ENCODE data around the gene ALS2CL.

The ALS2CL gene

DNA sequence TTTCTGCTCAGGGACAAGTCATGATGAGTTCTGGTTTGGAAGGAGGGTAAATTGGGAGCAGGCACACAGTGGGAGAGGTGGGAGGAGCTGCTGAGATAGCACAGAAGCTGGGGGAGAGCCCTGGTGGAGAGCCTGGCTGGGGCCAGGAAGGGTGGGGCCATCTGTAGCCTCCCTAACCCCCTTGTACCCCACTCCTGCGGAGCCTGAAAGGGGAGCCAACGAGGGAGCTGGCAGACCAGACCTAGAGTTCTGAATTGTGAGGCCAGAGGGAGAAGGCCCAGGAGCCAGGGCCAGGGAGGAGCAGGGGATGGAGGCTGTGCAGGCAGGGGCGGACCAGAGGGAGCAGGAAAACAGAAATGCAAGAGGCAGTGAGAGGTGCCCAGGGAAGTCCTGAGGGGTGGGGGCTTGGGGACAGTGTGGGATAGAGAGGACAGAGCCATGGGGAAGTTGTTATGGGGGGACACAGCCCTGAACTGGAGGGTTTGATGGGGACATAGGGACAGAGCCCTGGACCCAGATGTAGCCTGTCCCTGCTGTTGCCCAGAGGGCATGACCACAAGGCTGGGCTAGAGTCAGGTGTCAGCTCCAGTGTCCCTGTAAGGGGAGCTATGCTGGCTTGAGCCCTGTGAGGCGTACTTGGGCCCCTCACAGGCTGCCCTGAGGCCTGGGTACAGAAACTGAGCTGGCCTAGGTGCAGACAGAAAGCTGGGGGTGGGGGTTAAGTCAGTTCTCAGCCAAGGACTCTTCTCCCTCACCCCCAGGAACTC lies 8.9 kb upstream of the ALS2CL start:
- no peak for DNase-seq (ENCODE audit: low read depth in 2 of 2)

DNA sequence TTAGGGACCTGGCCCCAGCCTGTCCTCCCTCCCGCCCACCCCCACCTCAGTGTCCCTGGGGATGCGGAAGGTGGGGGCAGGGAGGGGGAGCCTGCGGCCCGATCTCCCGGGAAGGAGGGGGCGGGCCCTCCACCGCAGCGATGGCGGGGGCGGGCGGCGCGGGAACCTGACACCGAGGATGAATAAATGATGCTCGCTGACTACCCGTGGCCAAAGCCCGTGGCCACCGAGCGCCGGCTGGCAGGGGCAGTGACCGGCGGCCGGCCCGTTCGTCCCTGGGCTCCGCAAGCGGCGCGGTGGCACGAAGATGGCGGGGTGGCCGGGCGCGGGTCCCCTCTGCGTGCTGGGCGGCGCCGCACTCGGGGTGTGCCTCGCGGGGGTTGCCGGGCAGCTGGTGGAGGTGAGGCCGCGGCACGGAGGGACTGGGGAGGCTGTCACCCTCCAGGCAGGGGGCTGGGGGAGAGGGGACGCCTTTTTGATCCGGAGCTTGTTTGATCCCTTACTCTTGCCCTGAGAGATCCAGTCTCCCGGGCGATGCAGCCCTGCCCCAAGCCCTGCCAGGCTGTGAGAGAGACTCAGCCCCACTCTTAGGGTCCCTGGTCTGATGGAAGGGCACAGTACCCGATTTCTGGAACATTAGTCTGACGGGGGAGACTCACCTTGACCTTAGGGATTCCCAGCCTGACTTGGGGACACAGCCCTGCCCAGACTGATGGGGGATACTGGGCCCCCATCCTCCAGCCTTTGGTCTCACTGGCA lies 7.9 kb upstream of the ALS2CL start, which contains the start of gene TMIE:
TMIE (plus strand) TSS at position 212 of the 759 bp plus-strand sequence; CDS start at position 308, 96 bp downstream.
- no peak for DNase-seq (ENCODE audit: low read depth in 2 of 2)

DNA sequence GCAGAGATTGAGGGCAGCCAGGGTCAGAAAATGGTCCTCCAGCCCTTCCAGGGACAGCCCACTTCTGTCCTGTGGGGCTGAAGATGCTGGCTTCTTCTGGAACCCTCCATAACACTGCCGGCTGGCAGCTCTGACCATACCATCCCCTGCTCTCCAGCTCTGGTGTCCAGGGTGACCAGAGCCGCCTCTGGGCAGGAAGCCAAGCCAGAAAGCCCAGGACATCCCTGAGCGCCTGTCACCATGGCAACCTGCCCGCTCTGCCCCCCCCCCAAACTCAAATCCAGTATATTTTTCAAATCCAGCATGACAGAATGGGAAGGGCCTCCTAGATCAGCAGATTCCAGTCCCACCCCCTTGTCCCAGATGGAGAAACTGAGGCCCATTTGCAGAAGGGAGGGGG lies 7.3 kb upstream of the ALS2CL start:
- DNase-seq (ENCODE audit: low read depth in 2 of 2): no peak

DNA sequence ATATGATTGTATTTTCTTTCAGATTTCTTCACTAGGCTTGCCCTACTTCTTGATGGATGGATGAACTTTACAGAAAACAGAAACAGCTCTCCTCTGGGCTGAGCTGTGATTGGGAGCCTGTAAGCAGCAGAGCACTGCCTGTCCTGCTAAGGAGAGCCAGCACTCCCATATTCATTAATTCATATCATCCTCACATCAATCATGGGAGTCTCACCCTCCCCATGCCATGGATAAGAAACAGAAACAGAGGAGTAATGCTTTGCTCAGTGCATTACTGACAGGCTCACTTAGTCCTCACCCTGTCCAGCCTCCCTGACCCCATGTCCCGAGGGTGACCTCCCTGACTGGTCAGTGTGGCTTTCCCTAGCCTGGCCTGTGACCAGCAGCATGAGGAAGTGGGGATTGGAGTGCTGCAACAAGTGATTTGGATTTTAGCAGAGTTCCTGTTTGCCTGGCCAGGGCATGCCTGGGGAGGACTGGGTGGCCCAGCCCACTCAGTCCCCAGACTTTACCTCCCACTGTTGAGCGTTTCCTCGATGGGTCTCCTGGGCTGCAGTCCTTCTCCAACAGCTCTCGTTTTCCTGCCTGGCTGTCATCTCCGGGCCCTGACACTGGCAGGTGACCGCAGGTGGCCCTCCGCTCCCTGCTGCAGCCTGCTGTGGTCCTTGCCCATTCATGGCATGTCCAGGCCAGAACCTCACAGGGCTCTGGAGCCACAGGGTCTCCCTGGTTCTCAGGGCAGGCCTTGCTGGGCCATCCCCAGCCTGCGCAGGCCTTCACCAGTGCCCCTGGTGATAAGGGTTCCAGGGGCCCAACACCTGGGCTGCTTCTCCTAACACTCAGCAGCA lies 6.4 kb upstream of the ALS2CL start:
- no peak for DNase-seq (ENCODE audit: low read depth in 2 of 2)

DNA sequence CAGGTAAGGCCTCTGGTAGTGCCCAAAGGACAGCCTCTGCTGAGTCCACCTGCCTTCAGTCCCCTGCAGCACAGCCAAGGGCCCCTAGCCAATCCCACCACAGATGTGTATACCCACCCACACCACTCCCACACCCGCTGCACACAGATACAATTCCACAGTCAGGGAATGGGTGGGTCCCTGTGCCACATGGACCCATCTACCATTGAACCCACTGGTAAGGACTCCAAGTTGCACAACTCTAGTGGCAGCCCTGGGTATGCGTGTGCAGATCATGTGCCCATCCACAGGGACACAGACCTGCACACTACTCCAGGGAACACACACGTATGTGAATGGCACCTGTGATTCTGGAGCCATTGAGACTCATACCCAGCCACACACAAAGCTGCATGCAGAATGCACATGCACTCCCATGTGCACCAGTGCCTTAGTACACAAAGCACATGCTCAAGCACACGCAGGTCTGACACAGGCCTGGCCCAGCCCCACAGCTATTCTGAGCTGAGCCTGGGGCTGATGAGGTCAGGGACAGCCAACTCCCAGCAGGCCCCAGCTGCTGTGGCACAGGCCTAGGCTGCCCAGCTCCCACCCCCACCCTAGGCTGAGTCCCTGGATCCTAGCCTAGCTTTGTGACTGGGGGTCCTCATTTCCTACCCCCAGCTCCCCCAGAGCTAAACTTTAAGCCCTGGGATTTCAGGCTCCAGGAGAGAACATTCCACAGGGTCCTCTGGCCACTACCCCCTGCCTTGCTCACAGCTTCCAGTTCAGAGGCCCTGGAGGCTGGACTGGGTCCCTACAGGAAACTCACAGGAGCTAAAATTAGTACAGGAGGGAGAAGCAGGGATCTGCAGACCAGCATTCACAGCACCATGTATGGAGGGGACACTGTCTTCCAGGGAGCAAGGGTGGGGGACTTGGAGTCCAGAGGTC lies 2.7 kb upstream of the ALS2CL start:
- DNase-seq (ENCODE audit: low read depth in 2 of 2): no peak

DNA sequence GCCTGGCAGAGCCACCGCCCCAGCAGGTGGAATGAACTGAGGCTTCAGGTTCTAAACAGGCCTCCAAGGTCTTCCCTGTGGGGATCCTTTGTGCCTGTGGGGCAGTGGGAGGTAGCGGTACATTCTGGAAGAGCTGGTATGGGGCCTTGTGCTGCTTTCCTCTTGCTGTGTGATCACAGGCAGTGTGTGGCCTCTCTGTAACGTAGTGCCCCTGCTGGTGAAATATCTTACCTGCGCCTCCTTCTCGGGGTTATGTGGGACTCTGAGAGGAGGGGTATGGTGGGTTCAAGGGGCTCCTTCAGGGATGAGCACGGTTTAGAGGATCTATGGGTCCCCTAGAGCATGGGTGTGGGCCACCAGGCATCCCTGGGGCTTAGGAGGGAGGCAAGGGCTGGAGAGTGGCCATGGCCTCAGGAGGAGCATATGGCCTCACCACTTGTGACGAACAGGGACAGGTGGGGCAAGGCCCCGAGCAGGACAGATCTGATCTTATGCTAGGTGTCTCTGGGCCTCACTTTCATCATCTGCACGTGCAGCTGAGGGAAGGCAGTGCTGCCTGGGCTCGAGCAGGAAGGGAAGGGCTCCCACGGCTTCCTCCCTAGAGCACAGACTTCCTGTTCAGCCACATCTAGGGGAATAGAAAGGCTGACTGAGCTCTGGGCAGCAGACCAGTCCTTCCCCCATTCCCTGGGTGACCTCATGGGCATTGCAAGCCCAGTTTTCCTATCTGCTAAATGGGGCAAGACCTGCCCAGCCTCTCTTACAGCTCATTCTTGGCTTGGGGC lies 1.9 kb upstream of the ALS2CL start:
- no peak for DNase-seq (ENCODE audit: low read depth in 2 of 2)

DNA sequence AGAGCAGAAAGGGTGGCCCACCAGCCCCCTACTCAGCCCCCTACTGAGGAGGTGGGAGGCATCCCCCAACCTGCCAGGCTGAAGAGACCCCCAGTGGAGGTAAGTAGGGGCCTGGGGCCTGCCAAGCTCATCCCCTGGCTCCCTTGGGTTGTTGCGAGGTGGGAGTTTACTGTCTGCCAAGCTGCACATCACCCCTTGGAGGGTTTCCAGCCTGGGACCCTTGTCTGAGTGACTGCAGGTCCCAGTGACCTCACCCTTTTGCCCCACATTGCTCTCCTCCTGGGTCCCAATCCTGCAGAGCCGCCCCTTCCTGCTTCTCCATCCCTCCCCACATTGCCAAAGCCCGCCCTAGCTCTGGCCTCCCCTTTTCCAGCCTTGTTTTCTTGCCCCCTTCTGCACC lies 1.0 kb upstream of the ALS2CL start:
- DNase-seq (ENCODE audit: low read depth in 2 of 2): no peak

DNA sequence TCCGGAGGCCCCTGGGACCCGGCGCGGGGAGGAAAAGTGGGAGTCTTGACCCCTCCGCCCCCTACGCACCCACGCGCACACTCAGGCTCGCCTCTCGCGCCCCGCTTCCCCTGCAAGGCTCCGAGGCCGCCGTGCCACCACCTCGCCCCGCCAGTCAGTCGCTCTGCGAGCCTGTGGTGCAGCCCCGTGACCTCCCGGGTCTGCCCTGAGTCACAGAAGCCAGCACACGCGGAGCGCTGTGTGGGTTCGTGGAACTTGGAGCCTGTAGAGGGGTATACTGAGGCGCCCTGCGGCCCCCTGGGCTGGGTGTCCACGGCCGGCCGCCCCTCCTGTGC lies 380 bp upstream of the ALS2CL start:
- DNase-seq (ENCODE audit: low read depth in 2 of 2): no peak

DNA sequence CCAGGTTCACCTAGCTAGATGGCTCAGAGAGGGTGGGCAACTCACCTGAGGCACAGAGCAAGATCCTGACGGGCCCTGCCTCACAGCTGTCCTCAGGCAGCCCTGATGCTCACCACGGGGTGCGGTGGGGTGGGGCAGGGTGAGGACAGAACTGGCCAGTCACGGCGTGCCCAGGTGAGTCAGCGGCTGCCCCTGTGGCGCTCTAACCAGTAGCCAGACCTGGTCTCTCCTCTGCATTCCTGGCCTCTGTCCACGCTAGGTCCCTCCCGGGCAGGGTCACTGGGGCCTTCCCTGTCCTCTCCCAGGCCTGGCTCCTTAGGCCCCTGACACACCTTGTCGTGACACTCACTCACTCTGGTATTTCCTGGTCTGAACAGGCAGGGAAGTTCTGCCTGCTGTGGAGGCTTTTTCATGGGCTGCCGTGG lies 901 bp downstream of the ALS2CL start:
- no peak for DNase-seq (ENCODE audit: low read depth in 2 of 2)

DNA sequence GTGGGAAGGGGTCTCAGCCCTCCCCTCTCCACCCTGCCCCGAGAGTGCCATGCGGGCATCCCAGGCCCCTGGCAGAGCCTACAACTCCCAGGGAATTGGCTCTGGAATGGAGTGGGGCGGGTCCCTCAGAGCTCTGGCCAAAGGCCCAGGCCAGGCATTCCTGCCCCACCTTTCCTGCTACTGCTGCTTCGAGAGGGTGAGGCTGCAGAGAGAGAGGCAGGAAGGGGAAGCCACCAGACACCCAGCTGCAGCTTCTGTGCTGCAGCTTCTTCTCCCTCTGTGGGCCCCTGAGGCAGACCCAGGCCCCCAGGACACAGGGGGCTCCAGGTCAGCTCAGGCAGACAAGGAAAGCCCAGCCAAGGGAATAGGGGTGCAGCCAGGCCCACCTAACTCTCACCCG lies 2.7 kb downstream of the ALS2CL start:
- DNase-seq (ENCODE audit: low read depth in 2 of 2): no peak

DNA sequence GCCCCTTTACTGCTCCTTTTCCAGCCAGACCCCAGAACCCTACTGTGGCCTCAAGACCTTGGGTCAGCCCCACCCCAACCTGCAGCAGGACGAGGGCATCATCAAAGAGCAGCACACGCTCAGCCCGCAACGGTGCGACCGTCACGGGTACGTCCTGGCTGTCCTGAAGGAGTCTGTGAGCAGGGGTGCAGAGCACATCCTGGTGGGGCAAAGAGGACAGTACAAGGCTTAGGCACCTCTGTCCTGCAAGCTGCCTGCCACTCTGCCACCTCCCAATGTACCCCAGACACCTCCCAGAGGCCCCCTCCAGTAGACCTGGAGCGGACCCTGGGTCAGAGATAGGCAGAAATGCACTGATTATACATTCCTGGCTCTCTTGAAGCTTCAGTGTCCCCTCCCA lies 8.0 kb downstream of the ALS2CL start:
- DNase-seq (ENCODE audit: low read depth in 2 of 2): no peak

DNA sequence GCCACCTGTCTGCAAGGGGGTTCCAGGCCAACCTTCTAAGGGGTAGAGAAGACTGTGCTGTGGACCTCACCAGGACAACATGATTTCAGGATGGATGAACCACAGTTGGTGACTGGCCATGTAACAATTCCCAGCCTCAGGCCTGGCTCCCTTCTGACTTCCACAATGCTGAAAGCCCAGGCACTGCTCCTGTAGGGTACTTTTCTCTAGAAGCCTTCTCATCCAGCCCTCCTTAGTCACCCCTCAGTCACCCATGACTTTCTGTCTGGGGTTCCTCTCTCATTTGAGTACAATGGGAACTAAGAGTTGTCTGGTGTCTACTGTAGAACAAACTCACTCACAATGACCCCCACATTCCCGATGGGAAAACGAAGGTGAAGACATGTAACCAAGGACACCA lies 8.6 kb downstream of the ALS2CL start:
- DNase-seq (ENCODE audit: low read depth in 2 of 2): no peak

DNA sequence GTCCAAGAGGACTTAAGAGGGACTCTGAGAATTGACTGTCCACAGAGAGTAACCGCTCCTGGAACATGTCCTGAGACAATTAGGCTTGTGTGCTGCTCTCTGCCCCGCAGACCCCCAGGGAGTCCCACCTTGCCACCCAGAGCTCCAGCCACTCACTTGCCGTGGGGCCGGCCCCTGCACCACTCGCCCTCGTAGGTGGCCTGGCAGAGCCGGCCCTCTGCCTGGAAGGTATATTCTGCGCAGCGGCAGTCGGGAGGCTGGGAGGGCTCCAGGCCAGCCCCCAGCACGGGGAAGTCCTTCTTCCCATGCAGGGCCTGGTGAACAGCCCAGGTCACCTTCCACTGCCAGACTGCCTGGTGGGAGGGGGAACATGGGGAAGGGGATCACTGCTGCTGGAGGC lies 10.5 kb downstream of the ALS2CL start:
- DNase-seq (ENCODE audit: low read depth in 2 of 2): no peak

DNA sequence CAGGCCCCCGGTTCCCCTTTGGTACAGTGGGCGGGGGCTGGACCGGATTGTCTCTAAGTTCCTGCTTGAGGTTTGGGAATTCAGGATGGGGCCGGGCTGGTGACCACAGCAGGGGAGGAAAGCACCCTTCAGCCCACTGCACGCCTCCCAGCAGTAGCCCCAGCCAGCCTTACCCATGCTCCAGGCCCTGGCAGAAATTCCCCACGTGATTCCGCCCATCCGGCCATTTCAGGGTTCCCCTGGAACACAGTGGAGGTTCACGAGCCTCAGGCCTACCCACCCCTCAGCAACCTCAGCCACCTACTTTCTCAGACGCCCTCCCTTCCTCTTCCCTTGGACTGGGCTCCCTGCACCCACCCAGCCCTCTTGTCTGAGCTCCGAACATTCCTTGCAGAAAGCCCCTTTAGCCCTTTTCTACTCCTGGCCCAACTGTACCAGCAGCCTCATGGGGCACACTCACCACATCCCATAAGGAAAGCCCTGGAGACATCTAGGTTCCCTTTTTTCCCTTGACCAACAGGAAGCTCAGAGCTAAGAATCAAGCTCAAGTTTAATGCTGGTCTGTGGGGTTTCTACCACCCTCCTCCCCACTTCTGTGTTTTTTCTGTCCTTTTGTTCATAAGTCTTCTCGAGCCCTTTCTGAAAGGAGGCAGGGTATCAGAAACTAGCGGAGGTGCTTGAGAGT lies 11.5 kb downstream of the ALS2CL start:
- DNase-seq (ENCODE audit: low read depth in 2 of 2): no peak

DNA sequence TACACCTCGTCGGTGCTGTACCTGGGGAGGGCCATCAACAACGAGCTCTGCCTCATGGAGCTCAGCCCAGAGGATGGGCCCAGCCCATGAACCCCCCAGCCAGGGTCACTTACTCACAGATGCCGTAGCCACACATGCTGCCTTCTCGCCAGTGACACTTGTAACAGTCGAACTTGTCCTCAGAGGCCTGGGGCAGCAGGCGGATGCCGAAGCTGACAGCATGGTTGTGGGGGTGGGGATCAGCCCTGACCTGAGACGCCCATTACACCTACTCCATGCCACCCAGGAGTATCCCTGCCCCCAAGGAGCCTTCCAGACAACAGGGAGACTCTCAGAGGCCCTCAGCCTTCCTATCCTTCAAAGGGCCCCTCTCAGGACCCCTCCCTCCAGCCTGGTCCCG lies 12.1 kb downstream of the ALS2CL start:
- no peak for DNase-seq (ENCODE audit: low read depth in 2 of 2)

DNA sequence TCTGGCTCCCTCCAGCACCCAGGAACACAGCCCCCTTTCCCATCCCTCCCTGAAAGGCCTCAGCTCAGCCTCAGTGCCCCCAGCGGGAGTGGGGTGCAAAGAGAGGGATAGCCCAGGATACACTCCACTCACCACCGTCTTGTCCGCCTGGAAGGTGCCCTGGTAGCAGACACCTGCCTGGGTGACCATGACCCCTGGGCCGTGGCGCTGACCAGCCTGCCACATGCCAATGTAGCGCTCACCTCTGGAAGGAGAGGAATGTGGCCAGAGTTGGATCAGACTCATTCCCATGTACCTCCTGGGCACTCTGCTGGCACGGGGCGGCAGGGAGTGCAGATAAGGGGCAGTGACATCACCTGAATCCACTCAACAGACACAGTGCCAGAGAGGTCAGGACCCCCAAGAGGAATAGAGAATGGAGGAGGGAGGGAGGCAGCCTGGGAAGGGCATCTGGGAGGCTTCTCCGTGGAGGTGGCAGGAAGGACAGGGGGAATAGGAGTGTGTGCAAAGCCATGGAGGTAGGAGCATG lies 13.1 kb downstream of the ALS2CL start:
- no peak for DNase-seq (ENCODE audit: low read depth in 2 of 2)

DNA sequence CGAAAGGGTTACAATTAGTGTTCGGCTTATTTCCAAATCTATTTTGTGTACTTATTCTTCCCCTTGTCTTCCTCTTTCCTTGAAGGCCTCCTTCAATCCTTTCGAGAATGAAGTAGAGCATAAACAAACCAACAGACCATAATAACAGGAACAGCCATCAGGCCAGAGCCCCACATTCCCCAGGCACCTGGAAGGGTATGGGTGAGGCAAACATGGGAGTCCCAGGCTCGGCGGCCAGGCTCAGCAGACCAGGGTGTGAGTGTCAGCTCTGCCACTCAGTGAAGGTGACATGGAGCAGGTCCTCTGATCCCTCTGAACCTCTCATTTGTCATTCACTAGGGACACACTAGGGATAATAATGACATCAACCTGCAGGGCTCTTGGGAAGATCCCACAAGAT lies 13.8 kb downstream of the ALS2CL start:
- DNase-seq (ENCODE audit: low read depth in 2 of 2): no peak

DNA sequence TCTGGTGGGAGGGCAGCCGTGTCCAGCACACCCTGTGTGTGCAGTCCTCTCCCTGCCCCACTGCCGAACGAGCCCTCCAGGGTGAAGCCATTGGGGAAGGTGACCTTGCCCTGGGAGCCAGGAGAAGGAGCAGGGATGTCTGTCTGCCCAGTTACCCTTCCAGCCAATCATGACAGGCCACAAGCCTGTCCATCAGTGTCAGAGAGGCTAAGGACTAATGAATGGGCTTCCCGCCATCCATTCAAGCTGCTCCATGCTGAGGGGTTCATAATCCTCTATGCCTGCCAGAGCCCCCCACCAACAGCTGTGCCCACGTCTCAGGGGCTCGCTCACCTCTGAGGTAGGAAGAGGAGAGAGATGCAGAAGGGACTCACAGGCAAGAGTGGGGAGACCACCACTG lies 15.2 kb downstream of the ALS2CL start:
- DNase-seq (ENCODE audit: low read depth in 2 of 2): no peak

DNA sequence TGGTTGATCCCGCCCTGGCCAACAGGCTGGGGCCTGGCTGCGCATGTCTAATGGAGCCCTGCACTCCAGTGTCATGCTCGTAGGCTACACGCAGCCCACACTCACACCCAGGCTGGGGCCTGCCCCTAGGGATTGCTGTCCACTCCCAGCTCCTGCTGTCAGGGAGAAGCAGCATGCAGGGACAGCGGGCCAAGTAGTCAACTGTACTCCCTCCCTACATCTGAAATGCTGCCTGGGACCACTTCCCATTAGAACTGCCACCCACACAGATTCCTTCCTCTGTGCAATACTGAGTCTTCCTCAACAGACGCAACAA lies 16.1 kb downstream of the ALS2CL start:
- DNase-seq (ENCODE audit: low read depth in 2 of 2): no peak
